Measurements from ENCODE around the gene BTF3L4.
"Not testable (repeated sequence)": the region's sequence is repeated elsewhere in the genome, so short reads cannot be mapped to it uniquely, and the experiment has no call there.

- TF ChIP-seq CTCF (IDR thresholded peaks at IDR 0.05; ENCODE audit: insufficient read depth, low read length); REST (IDR thresholded peaks at IDR 0.05; ENCODE audit: insufficient replicate concordance, low read depth): not testable (repeated sequence)
Observed at GRCh38 chr1:52028839-52029238, 27.3 kb upstream of the BTF3L4 start.

All from HL-60 (cell line).